ENCODE results near the gene MN1. TPM values are rescaled to one million over a fixed set of nuclear protein-coding genes. Genes with fewer than 3 reads are reported as not detected.

The MN1 gene
- total RNA-seq, 2 donors from 2014 or later: 1.0 to 5.6 TPM

- H3K4me3 ChIP-seq: no peak overlapping the region
- no peak for TF ChIP-seq CTCF (IDR thresholded peaks at IDR 0.05)
- TF ChIP-seq POLR2A (IDR thresholded peaks at IDR 0.05): no peak
- intact Hi-C loops (cut with DNase I): no loop called here
- H3K27me3 ChIP-seq: no peaks in the 10 kb centered on the region
- DNase-seq: peak in 3 of 4 donors; percentile 13 to 53 (median 39)
- no peaks in the 10 kb centered on the region for H3K4me1 ChIP-seq
- peak; percentile 68 for ATAC-seq
- no peaks in the 10 kb centered on the region for H3K9me3 ChIP-seq
- 34% methylated on average over 4 to 10 of the region's 10 CpGs for WGBS, 2 donors
- peak overlapping the region in 1 of 4 donors; percentile 42 for H3K27ac ChIP-seq
- H3K36me3 ChIP-seq (replicated peaks in 1 of 2; ENCODE audit: insufficient read depth in 1 of 2, low read depth in 2 of 2): no peaks in the 10 kb centered on the region
These were observed 83.1 kb downstream of the MN1 start for GRCh38 chr22:27718186-27719035.

GRCh38 chr22:27717094-27717493 is 84.5 kb downstream of the MN1 start:
- H3K27me3 ChIP-seq: no peaks in the 10 kb centered on the region
- no peak overlapping the region for H3K4me3 ChIP-seq
- DNase-seq (no peak), ATAC-seq (no peak)
- TF ChIP-seq POLR2A (IDR thresholded peaks at IDR 0.05) (no peak), CTCF (IDR thresholded peaks at IDR 0.05) (no peak)
- intact Hi-C loops (cut with DNase I): no loop called here
- no peaks in the 10 kb centered on the region for H3K9me3 ChIP-seq
- no peak overlapping the region for H3K27ac ChIP-seq
- H3K36me3 ChIP-seq (replicated peaks in 1 of 2; ENCODE audit: insufficient read depth in 1 of 2, low read depth in 2 of 2): no peaks in the 10 kb centered on the region
- WGBS, 2 donors: 56 to 70% methylated on average over 9 of the region's 9 CpGs
- H3K4me1 ChIP-seq: no peaks in the 10 kb centered on the region

DNA sequence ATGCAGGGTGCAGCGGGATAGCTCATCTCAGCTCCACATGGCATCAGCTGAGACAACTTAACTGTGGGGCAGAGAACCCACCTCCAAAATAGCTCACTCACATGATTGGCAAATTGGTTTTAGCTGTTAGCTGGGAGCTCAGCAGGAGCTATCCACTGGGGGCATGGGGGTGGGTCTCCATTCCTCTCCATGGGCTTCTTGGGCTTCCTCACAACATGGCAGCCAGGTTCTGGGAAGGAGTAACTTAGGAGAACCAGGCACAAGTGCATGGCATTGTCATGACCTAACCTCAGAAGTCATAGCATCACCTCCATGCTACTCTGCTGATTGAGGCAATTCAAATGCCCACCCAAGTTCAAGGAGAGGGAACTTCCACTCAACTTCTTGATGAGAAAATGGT is 85.5 kb downstream of the MN1 start:
- DNase-seq: no peak
- WGBS, 2 donors: 84 to 100% methylated on average over 1 of the region's 1 CpG

DNA sequence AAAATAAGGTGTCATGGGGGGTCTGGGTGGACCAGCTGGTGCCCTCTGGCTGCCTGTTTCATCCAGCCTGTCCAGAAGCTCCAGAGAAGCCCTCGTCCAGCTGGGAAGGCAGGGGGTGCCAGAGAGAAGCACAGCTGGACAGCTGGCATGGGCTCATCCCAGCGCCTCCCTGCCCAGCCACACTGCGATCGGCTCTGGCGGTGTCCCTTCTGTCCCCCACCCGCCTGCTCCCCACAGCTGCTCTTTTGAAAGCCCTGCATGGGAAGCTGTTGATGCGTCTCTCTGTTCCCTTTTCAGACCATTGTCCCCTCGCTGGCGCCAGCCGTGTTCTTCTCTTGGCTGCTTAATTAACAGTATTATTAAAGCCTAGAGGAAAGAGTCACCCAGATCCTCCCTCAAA is 86.5 kb downstream of the MN1 start:
- Histone ChIP-seq H3K27ac (no peak overlapping the region), H3K9me3 (no peaks in the 10 kb centered on the region), H3K4me1 (no peaks in the 10 kb centered on the region), H3K27me3 (no peaks in the 10 kb centered on the region), H3K4me3 (no peak overlapping the region), H3K36me3 (replicated peaks in 1 of 2; ENCODE audit: insufficient read depth in 1 of 2, low read depth in 2 of 2) (no peaks in the 10 kb centered on the region)
- intact Hi-C loops (cut with DNase I): no loop called here
- ATAC-seq (no peak), DNase-seq (no peak)
- WGBS, 2 donors: 65 to 68% methylated on average over 10 of the region's 10 CpGs
- TF ChIP-seq CTCF (IDR thresholded peaks at IDR 0.05) (peak in 1 of 7 experiments; percentile 6), POLR2A (IDR thresholded peaks at IDR 0.05) (no peak)

More for the DNA sequence above, 85.5 kb downstream of the MN1 start:
- no peak for ATAC-seq
- H3K4me1 ChIP-seq: no peaks in the 10 kb centered on the region
- intact Hi-C loops (cut with DNase I): no loop called here
- H3K4me3 ChIP-seq: no peak overlapping the region
- TF ChIP-seq POLR2A (IDR thresholded peaks at IDR 0.05): no peak
- no peak for TF ChIP-seq CTCF (IDR thresholded peaks at IDR 0.05)
- no peak overlapping the region for H3K27ac ChIP-seq
- H3K36me3 ChIP-seq (replicated peaks in 1 of 2; ENCODE audit: insufficient read depth in 1 of 2, low read depth in 2 of 2): no peaks in the 10 kb centered on the region
- H3K9me3 ChIP-seq: no peaks in the 10 kb centered on the region
- H3K27me3 ChIP-seq: no peaks in the 10 kb centered on the region

DNA sequence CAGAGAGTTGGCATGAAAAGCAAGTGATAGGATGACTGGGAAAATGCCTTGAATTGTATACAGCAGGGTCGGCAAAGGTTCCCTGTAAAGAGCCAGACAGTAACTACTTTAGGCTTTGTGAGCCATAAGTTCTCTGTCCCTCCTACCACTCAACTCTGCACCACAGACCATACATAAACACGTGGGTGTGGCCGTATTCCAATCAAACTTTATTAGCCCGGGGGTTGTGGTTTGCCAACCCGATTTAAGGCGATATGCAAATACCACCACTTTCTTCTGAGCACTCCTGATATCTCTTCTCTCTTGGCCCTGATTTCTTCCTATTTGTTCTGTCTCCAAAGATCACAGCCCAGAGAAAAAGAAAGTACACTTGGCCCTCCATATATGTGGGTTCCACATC is 87.5 kb downstream of the MN1 start:
- TF ChIP-seq POLR2A (IDR thresholded peaks at IDR 0.05): no peak
- no peak for TF ChIP-seq CTCF (IDR thresholded peaks at IDR 0.05)
- WGBS, 2 donors: 69 to 72% methylated on average over 6 of the region's 6 CpGs
- no peaks in the 10 kb centered on the region for H3K27me3 ChIP-seq
- no peak for ATAC-seq
- no peak overlapping the region for H3K27ac ChIP-seq
- intact Hi-C loops (cut with DNase I): no loop called here
- no peak overlapping the region for H3K4me3 ChIP-seq
- DNase-seq: no peak
- H3K36me3 ChIP-seq (replicated peaks in 1 of 2; ENCODE audit: insufficient read depth in 1 of 2, low read depth in 2 of 2): no peaks in the 10 kb centered on the region
- no peaks in the 10 kb centered on the region for H3K9me3 ChIP-seq
- no peaks in the 10 kb centered on the region for H3K4me1 ChIP-seq
